ENCODE results near the gene DCLRE1C. TPM values are rescaled to one million over a fixed set of nuclear protein-coding genes. Genes with fewer than 3 reads are reported as not detected.

DCLRE1C gene
- total and polyA plus RNA-seq, 2 of the 8 experiments (the other 6 are each of a cell fraction or from before 2014, with no cell fraction given): 0.77 to 7.4 TPM

- Histone ChIP-seq H2BK120ac (replicated peaks; ENCODE audit: low read depth, low read length) (no peak overlapping the region), H3K27ac (ENCODE audit: low read depth, low read length) (no peak overlapping the region), H3K4ac (replicated peaks; ENCODE audit: insufficient read length, low read depth, low read length) (no peak overlapping the region), H3K4me2 (ENCODE audit: insufficient read depth in 1 of 2, low read depth in 2 of 2, low read length in 2 of 2) (no peak overlapping the region), H2BK12ac (ENCODE audit: low read depth, low read length) (no peak overlapping the region), H3K9me3 (ENCODE audit: insufficient read depth in 2 of 2, low read depth in 1 of 2, low read length in 1 of 2) (peaks cover 3 to 5% of the 10 kb centered on the region in 2 experiments; a peak in 1 of 4 replicates), H2AFZ (ENCODE audit: low read length) (no peak overlapping the region), H4K8ac (ENCODE audit: extremely low read depth, insufficient read depth, low read length) (no peak overlapping the region), H3K4me1 (replicated peaks in 1 of 4; ENCODE audit: control insufficient read depth in 3 of 4, insufficient read depth in 4 of 4, low read length in 3 of 4) (no peaks in the 10 kb centered on the region), H3K18ac (ENCODE audit: extremely low read depth, low read length) (no peak overlapping the region), H2BK5ac (ENCODE audit: low read depth, low read length) (no peak overlapping the region), H4K5ac (ENCODE audit: insufficient read length, low read depth, low read length) (no peak overlapping the region), H3K36me3 (ENCODE audit: control insufficient read depth in 2 of 4, insufficient read depth in 4 of 4, low read length in 3 of 4) (peaks cover 0 to 90% (median 42%) of the 10 kb centered on the region in 4 experiments; a peak in 6 of 8 replicates), H3K27me3 (replicated peaks in 1 of 4; ENCODE audit: control insufficient read depth in 3 of 4, extremely low read depth in 1 of 4, insufficient read depth in 3 of 4, low read length in 3 of 4) (no peaks in the 10 kb centered on the region), H2AK5ac (ENCODE audit: low read depth, low read length) (no peak overlapping the region), H3K4me3 (ENCODE audit: extremely low read depth in 1 of 4, insufficient read depth in 2 of 4, low read depth in 3 of 4, low read length in 4 of 4) (no peak overlapping the region), H4K91ac (replicated peaks; ENCODE audit: insufficient read length, low read length) (no peak overlapping the region), H3K79me1 (ENCODE audit: low read depth, low read length) (no peaks in the 10 kb centered on the region), H2BK15ac (ENCODE audit: low read length) (no peak overlapping the region), H2BK20ac (ENCODE audit: low read length) (no peak overlapping the region), H3K23ac (ENCODE audit: insufficient read length) (no peak overlapping the region), H3K9ac (replicated peaks in 1 of 4; ENCODE audit: extremely low read depth in 1 of 4, low read depth in 3 of 4, low read length in 3 of 4) (no peak overlapping the region), H4K20me1 (replicated peaks in 1 of 2; ENCODE audit: control insufficient read depth in 1 of 2, insufficient read depth in 2 of 2, low read length in 2 of 2) (no peaks in the 10 kb centered on the region), H3K23me2 (ENCODE audit: low read depth, low read length) (no peaks in the 10 kb centered on the region), H3K14ac (ENCODE audit: insufficient read length) (no peak overlapping the region), H3K79me2 (ENCODE audit: control insufficient read depth in 1 of 2, insufficient read depth in 2 of 2, low read length in 2 of 2) (no peaks in the 10 kb centered on the region), H3K56ac (replicated peaks; ENCODE audit: insufficient read length, low read depth, low read length) (no peak overlapping the region)
- WGBS, 2 experiments (ENCODE audit: extremely low coverage in 1 of 2, insufficient coverage in 1 of 2, insufficient read length in 1 of 2, insufficient replicate concordance in 2 of 2, low coverage in 1 of 2, low lambda C conversion rate in 2 of 2, missing lambda C conversion rate in 1 of 2): 100% methylated on average over 2 of the region's 2 CpGs; no CpG with 5 or more reads in 1 of the 2 experiments
- POLR2A ChIA-PET (ENCODE audit: partially characterized antibody): interaction anchor here (1.0 to 1.3 kb wide), 2 partner anchors 28 to 185 kb away, joined by 3 read pairs; no protein-coding TSS in a partner anchor
- no peak for TF ChIP-seq TEAD4 (IDR thresholded peaks at IDR 0.05; ENCODE audit: low read depth, low read length)
- TF ChIP-seq SP4 (IDR thresholded peaks at IDR 0.05; ENCODE audit: low read length): no peak
- TF ChIP-seq BCL11A (IDR thresholded peaks at IDR 0.05; ENCODE audit: low read depth in 2 of 2, low read length in 2 of 2): no peak
- DNase-seq (ENCODE audit: low read depth in 1 of 2, low spot score in 2 of 2) (no peak), FAIRE-seq (no peak)
- CTCF ChIA-PET (ENCODE audit: partially characterized antibody): interaction anchor here (0.6 to 2.3 kb wide), 10 partner anchors 12 to 368 kb away, joined by 3 to 6 read pairs (median 4); no protein-coding TSS in a partner anchor
Measured at GRCh38 chr10:14904864-14905263, 49.0 kb downstream of the DCLRE1C start.

Measured in H1 (cell line).